GM12892 (cell line): ENCODE results near the gene OTOGL.

Source experiments
- POLR2A ChIP-seq: IDR thresholded peaks from 2 replicates; pipeline ENCODE4 v1.6.1; 2011; ENCODE audit warnings: low read depth, low read length, control low read depth
- POLR2AphosphoS5 ChIP-seq: IDR thresholded peaks from 2 replicates; pipeline ENCODE4 v1.6.1; 2011; ENCODE audit warnings: low read depth, low read length, control low read depth
- TAF1 ChIP-seq: IDR thresholded peaks from 2 replicates; pipeline ENCODE4 v1.6.1; 2011; ENCODE audit warnings: low read depth, mild to moderate bottlenecking, control low read depth, low read length, borderline replicate concordance

DNA sequence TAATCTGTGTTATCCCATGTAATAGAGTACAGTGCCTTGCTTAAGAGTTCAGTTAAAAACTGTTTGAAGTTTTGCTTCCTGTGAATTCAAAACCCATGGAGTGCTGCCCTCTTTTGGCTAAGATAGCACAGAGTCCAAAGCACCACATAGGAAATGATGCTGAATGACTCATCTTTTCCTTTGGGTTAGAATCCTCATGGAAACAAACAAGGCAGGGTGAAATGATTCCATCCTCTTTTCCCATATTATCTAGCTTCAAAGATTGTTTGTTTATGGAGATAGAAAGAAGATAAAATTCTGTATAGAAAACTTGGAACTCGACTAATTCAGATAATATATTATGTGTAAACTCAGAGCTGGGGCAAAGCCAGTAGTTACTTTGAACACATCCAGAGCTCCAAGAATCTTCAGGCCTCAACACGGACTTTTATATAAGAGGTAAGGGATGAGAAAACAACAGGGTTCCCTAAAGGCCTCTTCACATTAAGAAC is 87.4 kb downstream of the OTOGL start:
- TF ChIP-seq POLR2AphosphoS5 (no peak), POLR2A (no peak), TAF1 (no peak)
